ENCODE results near the gene LRRC18.

The LRRC18 gene

GRCh38 chr10:48946891-48947500 is 7.4 kb upstream of the LRRC18 start:
- FAIRE-seq (no peak), DNase-seq (ENCODE audit: extremely low spot score, insufficient read length, low read depth) (no peak)

GRCh38 chr10:48946332-48946731 is 6.7 kb upstream of the LRRC18 start:
- DNase-seq (ENCODE audit: extremely low spot score, insufficient read length, low read depth) (no peak), FAIRE-seq (no peak)

- DNase-seq (ENCODE audit: extremely low spot score, insufficient read length, low read depth), result no peak
Measured at GRCh38 chr10:48945441-48946130, 5.9 kb upstream of the LRRC18 start.

GRCh38 chr10:48944171-48944570 is 4.5 kb upstream of the LRRC18 start:
- FAIRE-seq, result no peak
- no peak for DNase-seq (ENCODE audit: extremely low spot score, insufficient read length, low read depth)

More at GRCh38 chr10:48945441-48946130, 5.9 kb upstream of the LRRC18 start:
- peak; percentile 36 for FAIRE-seq

GRCh38 chr10:48943096-48943495 is 3.5 kb upstream of the LRRC18 start:
- FAIRE-seq (no peak), DNase-seq (ENCODE audit: extremely low spot score, insufficient read length, low read depth) (no peak)

GRCh38 chr10:48941427-48942075 is 1.9 kb upstream of the LRRC18 start:
- FAIRE-seq (no peak), DNase-seq (ENCODE audit: extremely low spot score, insufficient read length, low read depth) (no peak)

GRCh38 chr10:48940958-48941357 is 1.3 kb upstream of the LRRC18 start:
- DNase-seq (ENCODE audit: extremely low spot score, insufficient read length, low read depth) (no peak), FAIRE-seq (no peak)

GRCh38 chr10:48940372-48940771 is 732 bp upstream of the LRRC18 start:
- FAIRE-seq, result no peak
- no peak for DNase-seq (ENCODE audit: extremely low spot score, insufficient read length, low read depth)

- no peak for DNase-seq (ENCODE audit: extremely low spot score, insufficient read length, low read depth)
- FAIRE-seq, result no peak
Measured at GRCh38 chr10:48938990-48939536, 577 bp downstream of the LRRC18 start.

GRCh38 chr10:48938281-48938680 is 1.4 kb downstream of the LRRC18 start:
- FAIRE-seq, result no peak
- DNase-seq (ENCODE audit: extremely low spot score, insufficient read length, low read depth), result no peak

- no peak for DNase-seq (ENCODE audit: extremely low spot score, insufficient read length, low read depth)
- no peak for FAIRE-seq
Measured at GRCh38 chr10:48937796-48938195, 1.8 kb downstream of the LRRC18 start.

GRCh38 chr10:48935577-48935976 is 4.1 kb downstream of the LRRC18 start:
- no peak for FAIRE-seq
- DNase-seq (ENCODE audit: extremely low spot score, insufficient read length, low read depth), result no peak

- FAIRE-seq, result no peak
Measured at GRCh38 chr10:48934672-48935501, 4.8 kb downstream of the LRRC18 start.

GRCh38 chr10:48932831-48933664 is 6.6 kb downstream of the LRRC18 start:
- FAIRE-seq, result no peak
- DNase-seq (ENCODE audit: extremely low spot score, insufficient read length, low read depth), result no peak

More at GRCh38 chr10:48934672-48935501, 4.8 kb downstream of the LRRC18 start:
- DNase-seq (ENCODE audit: extremely low spot score, insufficient read length, low read depth), result no peak

GRCh38 chr10:48931188-48931587 is 8.5 kb downstream of the LRRC18 start:
- DNase-seq (ENCODE audit: extremely low spot score, insufficient read length, low read depth) (no peak), FAIRE-seq (no peak)

GRCh38 chr10:48929413-48929990 is 10.1 kb downstream of the LRRC18 start:
- FAIRE-seq (no peak), DNase-seq (ENCODE audit: extremely low spot score, insufficient read length, low read depth) (no peak)

- DNase-seq (ENCODE audit: extremely low spot score, insufficient read length, low read depth) (no peak), FAIRE-seq (no peak)
Measured at GRCh38 chr10:48926764-48927540, 12.7 kb downstream of the LRRC18 start.

GRCh38 chr10:48926255-48926654 is 13.4 kb downstream of the LRRC18 start:
- DNase-seq (ENCODE audit: extremely low spot score, insufficient read length, low read depth) (no peak), FAIRE-seq (no peak)

Data from GM18507 (cell line).